GM10248 (cell line): ENCODE measurements around the gene KIF26B.
"Not testable (repeated sequence)": the region's sequence is repeated elsewhere in the genome, so short reads cannot be mapped to it uniquely, and the experiment has no call there.

Source experiments
- CTCF ChIA-PET: fragments of 300-600 bp; sonication (Branson Sonifier 250); formaldehyde crosslinking; extraction: SDS; loops from one replicate; lab custom pipeline; 2021; ENCODE audit warnings: antibody characterized with exemption; lab: Yijun Ruan, JAX
- POLR2A ChIA-PET: fragments of 350-650 bp; sonication (Branson Sonifier 250); formaldehyde crosslinking; extraction: SDS; loops from one replicate; lab custom pipeline; 2020; ENCODE audit warnings: antibody characterized with exemption; lab: Yijun Ruan, JAX
- DNase-seq: peaks from one replicate; pipeline ENCODE4 v3.0.0; 2012; ENCODE audit errors: extremely low spot score
- TF ChIP-seq, protein P1 (sequence below): IDR thresholded peaks from 2 replicates; pipeline ENCODE4 v1.5.1; 2012; ENCODE audit warnings: mild to moderate bottlenecking, low read depth; ENCODE audit errors: extremely low read depth, missing control alignments, control extremely low read depth

Gene KIF26B

DNA sequence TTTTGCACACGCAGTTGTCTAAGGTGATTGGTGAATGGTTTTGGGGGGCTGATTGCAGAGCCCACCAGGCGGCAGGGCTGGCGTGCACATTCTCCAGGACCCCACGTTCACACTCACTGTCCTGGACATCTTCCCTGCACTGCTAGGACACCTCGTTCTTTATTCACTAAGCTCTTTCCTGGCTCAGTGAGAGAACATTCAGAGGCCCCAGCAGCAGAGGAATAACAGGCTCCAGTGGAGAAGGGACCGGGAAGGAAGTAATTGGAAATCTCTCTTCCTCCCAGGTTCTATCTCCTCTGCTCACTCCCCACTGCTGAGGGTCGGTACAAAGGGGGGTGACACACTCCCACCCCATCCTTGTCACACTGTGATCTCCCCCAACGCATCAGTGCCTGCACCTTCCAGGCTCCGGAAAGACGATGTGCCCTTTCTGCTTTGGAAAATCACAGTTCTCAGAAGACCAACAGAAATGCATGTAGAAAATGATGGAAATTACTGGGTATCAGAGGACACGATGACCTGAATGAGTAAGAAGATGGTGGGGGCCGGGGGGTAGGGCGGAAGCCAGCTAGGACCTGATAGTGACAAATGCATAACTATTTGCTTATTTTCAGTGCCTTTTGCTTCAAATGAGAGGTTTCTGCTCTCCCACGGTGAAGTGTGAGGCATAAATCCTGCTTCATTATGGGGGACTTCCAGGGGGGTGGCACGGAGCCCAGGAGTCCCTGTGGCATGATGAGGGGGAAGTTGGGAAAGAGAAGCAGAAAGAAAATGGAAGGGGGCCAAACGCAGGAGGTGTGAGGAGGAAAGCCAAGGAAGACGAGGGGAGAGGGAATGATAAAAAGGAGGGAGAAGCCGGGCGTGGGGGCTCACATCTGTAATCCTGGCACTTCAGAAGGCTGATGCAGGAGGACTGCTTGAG is 25.2 kb upstream of the KIF26B start:
- ChIA-PET POLR2A (no interaction called here), CTCF (no interaction called here)
- DNase-seq = no peak
- TF ChIP-seq, protein P1, sequence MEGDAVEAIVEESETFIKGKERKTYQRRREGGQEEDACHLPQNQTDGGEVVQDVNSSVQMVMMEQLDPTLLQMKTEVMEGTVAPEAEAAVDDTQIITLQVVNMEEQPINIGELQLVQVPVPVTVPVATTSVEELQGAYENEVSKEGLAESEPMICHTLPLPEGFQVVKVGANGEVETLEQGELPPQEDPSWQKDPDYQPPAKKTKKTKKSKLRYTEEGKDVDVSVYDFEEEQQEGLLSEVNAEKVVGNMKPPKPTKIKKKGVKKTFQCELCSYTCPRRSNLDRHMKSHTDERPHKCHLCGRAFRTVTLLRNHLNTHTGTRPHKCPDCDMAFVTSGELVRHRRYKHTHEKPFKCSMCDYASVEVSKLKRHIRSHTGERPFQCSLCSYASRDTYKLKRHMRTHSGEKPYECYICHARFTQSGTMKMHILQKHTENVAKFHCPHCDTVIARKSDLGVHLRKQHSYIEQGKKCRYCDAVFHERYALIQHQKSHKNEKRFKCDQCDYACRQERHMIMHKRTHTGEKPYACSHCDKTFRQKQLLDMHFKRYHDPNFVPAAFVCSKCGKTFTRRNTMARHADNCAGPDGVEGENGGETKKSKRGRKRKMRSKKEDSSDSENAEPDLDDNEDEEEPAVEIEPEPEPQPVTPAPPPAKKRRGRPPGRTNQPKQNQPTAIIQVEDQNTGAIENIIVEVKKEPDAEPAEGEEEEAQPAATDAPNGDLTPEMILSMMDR = no peak

GRCh38 chr1:245130281-245131025 is 24.3 kb upstream of the KIF26B start:
- POLR2A ChIA-PET, CTCF ChIA-PET, DNase-seq: not testable (repeated sequence)

GRCh38 chr1:245131026-245131393 is 23.8 kb upstream of the KIF26B start:
- TF ChIP-seq, protein P1 = no peak
- CTCF ChIA-PET = no interaction called here
- no peak for DNase-seq
- POLR2A ChIA-PET = no interaction called here

- no peak for DNase-seq
- CTCF ChIA-PET = interaction anchor here (0.6 to 2.3 kb wide), 2 partner anchors 21 to 147 kb away, joined by 3 to 6 read pairs; no protein-coding TSS in a partner anchor
- POLR2A ChIA-PET = no interaction called here
- TF ChIP-seq, protein P1 = no peak
Measured at GRCh38 chr1:245132771-245133170, 22.0 kb upstream of the KIF26B start.

GRCh38 chr1:245133995-245134715 is 20.6 kb upstream of the KIF26B start:
- TF ChIP-seq, protein P1 = no peak
- ChIA-PET POLR2A (no interaction called here), CTCF (interaction anchor here (2.3 kb wide), 1 partner anchor 19 kb away, joined by 6 read pairs; no protein-coding TSS in a partner anchor)
- DNase-seq = no peak

DNA sequence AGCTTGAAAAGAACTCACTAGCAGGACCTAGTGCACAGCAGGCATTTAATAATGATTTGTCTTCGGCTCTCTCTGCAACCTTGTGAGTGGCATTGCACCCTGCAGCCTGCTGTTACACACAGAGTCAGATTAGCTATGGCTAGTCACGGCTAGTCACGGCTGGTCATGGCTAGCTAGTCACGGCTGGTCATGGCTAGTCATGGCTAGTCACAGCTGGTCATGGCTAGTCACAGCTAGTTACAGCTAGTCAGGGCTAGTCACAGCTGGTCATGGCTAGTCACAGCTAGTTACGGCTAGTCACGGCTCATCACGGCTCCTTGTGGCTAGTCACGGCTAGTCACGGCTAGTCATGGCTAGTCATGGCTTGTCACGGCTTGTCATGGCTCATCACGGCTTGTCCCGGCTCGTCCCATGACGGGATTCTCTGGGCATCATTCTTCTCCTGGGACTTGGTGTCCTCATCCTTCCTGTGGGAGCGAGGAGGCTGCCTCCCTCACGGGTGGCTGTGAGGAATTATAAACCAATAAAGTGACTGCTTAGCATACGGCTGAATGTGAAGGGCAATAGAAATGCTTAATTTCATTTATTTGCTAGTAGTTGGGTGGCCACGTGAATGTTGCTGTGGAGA is 12.5 kb upstream of the KIF26B start:
- TF ChIP-seq, protein P1 = no peak
- POLR2A ChIA-PET = no interaction called here

More for the DNA sequence above, 12.5 kb upstream of the KIF26B start:
- no peak for DNase-seq
- CTCF ChIA-PET = interaction anchor here (0.8 to 1.7 kb wide), 2 partner anchors 10 to 1547 kb away, joined by 3 to 5 read pairs; no protein-coding TSS in a partner anchor
